H1 (cell line): ENCODE results near the gene COL5A3. TPM values are rescaled to one million over a fixed set of nuclear protein-coding genes. Genes with fewer than 3 reads are reported as not detected.

Experiments used
- CTCF ChIA-PET: fragments of 300-600 bp; sonication (Branson Sonifier 250); formaldehyde crosslinking; loops from one replicate; lab custom pipeline; 2021; ENCODE audit not compliant: partially characterized antibody; lab: Charles Lee
- POLR2A ChIA-PET: fragments of 300-600 bp; sonication (Branson Sonifier 250); formaldehyde crosslinking; loops from one replicate; lab custom pipeline; 2021; ENCODE audit warnings: inconsistent platforms; ENCODE audit not compliant: partially characterized antibody; lab: Charles Lee
- DNase-seq, 2 experiments: peaks; one replicate each; pipeline versions ENCODE4 v3.0.0 to v3.0.0-alpha.2; 2010 to 2022; ENCODE audit warnings: low spot score in 2 of 2, low read depth in 1 of 2, mixed read lengths in 1 of 2
- FAIRE-seq: peaks from 2 replicates; lab custom pipeline; 2011; peaks lifted over from hg19 to GRCh38; lab: Jason Lieb, UNC
- H2AFZ ChIP-seq: 2 replicates; pipeline ENCODE4 v1.8.1; 2012; ENCODE audit warnings: low read length, inconsistent platforms
- H2AK5ac ChIP-seq: 2 replicates; pipeline ENCODE4 v1.6.1; 2013; ENCODE audit warnings: low read depth, low read length
- H2BK120ac ChIP-seq: replicated peaks from 2 replicates; pipeline ENCODE3; 2013; ENCODE audit warnings: low read depth, low read length, inconsistent platforms
- H2BK12ac ChIP-seq: 2 replicates; pipeline ENCODE4 v1.6.1; 2013; ENCODE audit warnings: low read depth, low read length
- H2BK15ac ChIP-seq: 2 replicates; pipeline ENCODE4 v1.6.1; 2013; ENCODE audit warnings: low read length
- H2BK20ac ChIP-seq: 2 replicates; pipeline ENCODE4 v1.6.1; 2013; ENCODE audit warnings: low read length
- H2BK5ac ChIP-seq: 2 replicates; pipeline ENCODE4 v1.6.1; 2013; ENCODE audit warnings: low read depth, low read length
- H3K14ac ChIP-seq: 2 replicates; pipeline ENCODE4 v1.6.1; 2013; ENCODE audit warnings: inconsistent platforms; ENCODE audit not compliant: insufficient read length
- H3K18ac ChIP-seq: 2 replicates; pipeline ENCODE4 v1.6.1; 2013; ENCODE audit warnings: low read length; ENCODE audit errors: extremely low read depth
- H3K23ac ChIP-seq: 2 replicates; pipeline ENCODE4 v1.6.1; 2013; ENCODE audit warnings: inconsistent platforms; ENCODE audit not compliant: insufficient read length
- H3K23me2 ChIP-seq: 2 replicates; pipeline ENCODE4 v1.6.1; 2013; ENCODE audit warnings: low read depth, low read length
- H3K27ac ChIP-seq: 2 replicates; pipeline ENCODE4 v1.6.1; 2011; ENCODE audit warnings: low read depth, low read length, inconsistent platforms
- H3K27me3 ChIP-seq, 4 experiments: replicated peaks in 1 of 4; 1 replicate in 1 of 4; 2 replicates in 3 of 4; pipeline versions ENCODE4 v1.6.1 to v1.8.1; 2011 to 2013; ENCODE audit warnings: low read length in 3 of 4, mild to moderate bottlenecking in 3 of 4, inconsistent platforms in 2 of 4, mixed read lengths in 2 of 4, moderate library complexity in 1 of 4; ENCODE audit not compliant: control insufficient read depth in 3 of 4, insufficient read depth in 3 of 4; ENCODE audit errors: extremely low read depth in 1 of 4
- H3K36me3 ChIP-seq, 4 experiments: 2 replicates each; pipeline versions ENCODE4 v1.6.1 to v1.8.1; 2011 to 2013; ENCODE audit warnings: mild to moderate bottlenecking in 4 of 4, low read length in 3 of 4, moderate library complexity in 2 of 4, control low read depth in 1 of 4, inconsistent platforms in 1 of 4; ENCODE audit not compliant: insufficient read depth in 4 of 4, control insufficient read depth in 2 of 4
- H3K4ac ChIP-seq: replicated peaks from 2 replicates; pipeline ENCODE3; 2013; ENCODE audit warnings: low read length, low read depth, mixed read lengths, inconsistent platforms; ENCODE audit not compliant: insufficient read length
- H3K4me1 ChIP-seq, 4 experiments: replicated peaks in 1 of 4; 1 replicate in 1 of 4; 2 replicates in 3 of 4; pipeline versions ENCODE4 v1.6.1 to v1.8.1; 2011 to 2013; ENCODE audit warnings: low read length in 3 of 4, inconsistent platforms in 2 of 4, mixed read lengths in 1 of 4; ENCODE audit not compliant: insufficient read depth in 4 of 4, control insufficient read depth in 3 of 4
- H3K4me2 ChIP-seq, 2 experiments: 2 replicates each; pipeline versions ENCODE4 v1.6.1 to v1.8.1; 2011 to 2013; ENCODE audit warnings: low read depth in 2 of 2, low read length in 2 of 2, control low read depth in 1 of 2, inconsistent platforms in 1 of 2, mild to moderate bottlenecking in 1 of 2; ENCODE audit not compliant: insufficient read depth in 1 of 2
- H3K4me3 ChIP-seq, 4 experiments: fragments of 200-600, 300-600 bp in 1 of 4; sonication (generic), shearing (Covaris generic), sonication (Bioruptor Twin) in 1 of 4; 2 replicates each; pipeline versions ENCODE4 v1.5.1 to v1.8.1; 2011 to 2016; ENCODE audit warnings: low read length in 4 of 4, low read depth in 3 of 4, control low read depth in 2 of 4, inconsistent platforms in 2 of 4, mild to moderate bottlenecking in 2 of 4, mixed read lengths in 1 of 4, moderate library complexity in 1 of 4; ENCODE audit not compliant: insufficient read depth in 2 of 4; ENCODE audit errors: extremely low read depth in 1 of 4
- H3K56ac ChIP-seq: replicated peaks from 2 replicates; pipeline ENCODE3; 2013; ENCODE audit warnings: low read depth, mild to moderate bottlenecking, mixed read lengths, low read length, inconsistent platforms; ENCODE audit not compliant: insufficient read length
- H3K79me1 ChIP-seq: 2 replicates; pipeline ENCODE4 v1.6.1; 2013; ENCODE audit warnings: low read depth, low read length, control low read depth
- H3K79me2 ChIP-seq, 2 experiments: 2 replicates each; pipeline versions ENCODE4 v1.6.1 to v1.8.1; 2012 to 2013; ENCODE audit warnings: low read length in 2 of 2, mild to moderate bottlenecking in 2 of 2, inconsistent platforms in 1 of 2; ENCODE audit not compliant: insufficient read depth in 2 of 2, control insufficient read depth in 1 of 2
- H3K9ac ChIP-seq, 4 experiments: replicated peaks in 1 of 4; 1 replicate in 1 of 4; 2 replicates in 3 of 4; pipeline versions ENCODE4 v1.6.1 to v1.8.1; 2011 to 2013; ENCODE audit warnings: low read depth in 3 of 4, low read length in 3 of 4, control low read depth in 2 of 4, mild to moderate bottlenecking in 2 of 4, moderate library complexity in 2 of 4, inconsistent platforms in 1 of 4; ENCODE audit errors: extremely low read depth in 1 of 4
- H3K9me3 ChIP-seq, 2 experiments: 2 replicates each; pipeline versions ENCODE4 v1.6.1 to v1.8.1; 2012 to 2013; ENCODE audit warnings: mild to moderate bottlenecking in 2 of 2, moderate library complexity in 2 of 2, control low read depth in 1 of 2, inconsistent platforms in 1 of 2, low read depth in 1 of 2, low read length in 1 of 2, mixed read lengths in 1 of 2; ENCODE audit not compliant: insufficient read depth in 2 of 2
- H4K20me1 ChIP-seq, 2 experiments: replicated peaks in 1 of 2; 2 replicates each; pipeline versions ENCODE3 to v1.8.1; 2011 to 2013; ENCODE audit warnings: inconsistent platforms in 2 of 2, low read length in 2 of 2, mild to moderate bottlenecking in 1 of 2; ENCODE audit not compliant: insufficient read depth in 2 of 2, control insufficient read depth in 1 of 2
- H4K5ac ChIP-seq: 2 replicates; pipeline ENCODE4 v1.6.1; 2013; ENCODE audit warnings: low read length, low read depth, mixed read lengths, inconsistent platforms; ENCODE audit not compliant: insufficient read length
- H4K8ac ChIP-seq: 2 replicates; pipeline ENCODE4 v1.8.0; 2013; ENCODE audit warnings: mild to moderate bottlenecking, moderate library complexity, low read length, inconsistent platforms; ENCODE audit not compliant: insufficient read depth; ENCODE audit errors: extremely low read depth
- H4K91ac ChIP-seq: replicated peaks from 2 replicates; pipeline ENCODE3; 2013; ENCODE audit warnings: low read length, mixed read lengths, inconsistent platforms; ENCODE audit not compliant: insufficient read length
- BCL11A ChIP-seq, 2 experiments: IDR thresholded peaks; one replicate each; pipeline ENCODE4 v1.6.1; 2011; ENCODE audit warnings: low read depth in 2 of 2, low read length in 2 of 2, mild to moderate bottlenecking in 2 of 2
- BRCA1 ChIP-seq: IDR thresholded peaks from 2 replicates; pipeline ENCODE4 v1.6.1; 2012; ENCODE audit warnings: low read depth, low read length, improper control_type of control experiment
- CBX5 ChIP-seq: fragments of 300-800, 300-1000 bp; sonication (generic); IDR thresholded peaks from 2 replicates; pipeline ENCODE4 v1.7.1; 2016; ENCODE audit warnings: antibody characterized with exemption, low read length, low read depth
- CEBPB ChIP-seq: IDR thresholded peaks from 2 replicates; pipeline ENCODE4 v1.6.1; 2012; ENCODE audit warnings: low read depth, low read length
- CTBP2 ChIP-seq: IDR thresholded peaks from 2 replicates; pipeline ENCODE4 v1.7.0; 2011; ENCODE audit warnings: borderline replicate concordance, mild to moderate bottlenecking, moderate library complexity, mixed read lengths, low read length; ENCODE audit not compliant: insufficient read depth, insufficient read length
- EGR1 ChIP-seq: IDR thresholded peaks from 2 replicates; pipeline ENCODE4 v1.6.1; 2011; ENCODE audit warnings: low read depth, low read length, borderline replicate concordance
- GTF2F1 ChIP-seq: IDR thresholded peaks from 2 replicates; pipeline ENCODE4 v1.6.1; 2012; ENCODE audit warnings: low read depth, low read length, improper control_type of control experiment, borderline replicate concordance
- NANOG ChIP-seq: IDR thresholded peaks from 2 replicates; pipeline ENCODE4 v1.6.1; 2011; ENCODE audit warnings: low read length, low read depth, mild to moderate bottlenecking, inconsistent platforms; ENCODE audit not compliant: insufficient read depth, poor library complexity, severe bottlenecking
- PHF8 ChIP-seq: fragments of 200-600 bp; sonication (generic); conservative IDR thresholded peaks from 2 replicates; pipeline ENCODE4 v1.7.1; 2012; ENCODE audit warnings: low read depth, mild to moderate bottlenecking, inconsistent platforms, low read length, moderate library complexity
- POLR2A ChIP-seq, 2 experiments: IDR thresholded peaks; 1 replicate in 1 of 2; 2 replicates in 1 of 2; pipeline ENCODE4 v1.6.1; 2011; ENCODE audit warnings: low read depth in 2 of 2, low read length in 2 of 2, mild to moderate bottlenecking in 2 of 2; ENCODE audit errors: control extremely low read depth in 1 of 2
- RXRA ChIP-seq: IDR thresholded peaks from 2 replicates; pipeline ENCODE4 v1.6.1; 2011; ENCODE audit warnings: low read depth, mild to moderate bottlenecking, low read length, moderate library complexity; ENCODE audit not compliant: insufficient read depth
- SIX5 ChIP-seq: IDR thresholded peaks from 2 replicates; pipeline ENCODE4 v1.6.1; 2011; ENCODE audit warnings: mild to moderate bottlenecking, low read depth, low read length
- SUZ12 ChIP-seq: fragments of 200-600 bp; sonication (generic); IDR thresholded peaks from 2 replicates; pipeline ENCODE4 v1.6.1; 2012; ENCODE audit warnings: mild to moderate bottlenecking, inconsistent platforms, low read length, moderate library complexity, mixed read lengths
- TAF1 ChIP-seq: IDR thresholded peaks from 2 replicates; pipeline ENCODE4 v1.6.1; 2011; ENCODE audit warnings: mild to moderate bottlenecking, low read depth, low read length
- WGBS, 2 experiments: shearing (Covaris generic) in 1 of 2; methylation state at CpG; one replicate each; pipeline versions ENCODE4 v1.1.6 to v1.1.7; 2013 to 2015; ENCODE audit warnings: low lambda C conversion rate in 2 of 2, mixed read lengths in 2 of 2, inconsistent platforms in 1 of 2, low coverage in 1 of 2, missing lambda C conversion rate in 1 of 2; ENCODE audit not compliant: insufficient replicate concordance in 2 of 2, insufficient coverage in 1 of 2, insufficient read length in 1 of 2; ENCODE audit errors: extremely low coverage in 1 of 2, missing lambda C conversion rate in 1 of 2; 5-methylcytosine and 5-hydroxymethylcytosine counted together
- polyA plus RNA-seq, 7 experiments: library from polyadenylated mRNA; depleted of rRNA in 3 of 7; stranded (reverse) in 5 of 7; unstranded in 2 of 7; fragments of >200 nt in 5 of 7; fragments of 200-250 nt in 2 of 7; gene quantifications; 1 replicate in 5 of 7; 2 replicates in 1 of 7; 4 replicates in 1 of 7; pipeline versions ENCODE4 v1.2.1 to v1.2.3, GENCODE V29; 2011 to 2013; ENCODE audit warnings: missing spikeins in 2 of 7, mixed read lengths in 2 of 7
- total RNA-seq: library from RNA; stranded (reverse); fragmentation: NEBNext Ultra II Directional; extraction: Animal tissue kit (Norgen Biotek cat#: 25700); gene quantifications from 2 replicates; pipeline ENCODE4 v1.2.1, GENCODE V29; 2021

Gene COL5A3
- total and polyA plus RNA-seq, 2 of the 8 experiments (the other 6 are each of a cell fraction or from before 2014, with no cell fraction given) = 0.67 to 0.74 TPM

- no peak overlapping the region for H3K23ac ChIP-seq
- no peak overlapping the region for H3K56ac ChIP-seq
- H3K4me2 ChIP-seq = no peak overlapping the region
- peaks cover 4 to 11% (median 6%) of the 10 kb centered on the region in 4 experiments for H3K4me1 ChIP-seq
- no peak overlapping the region for H2AFZ ChIP-seq
- H3K36me3 ChIP-seq = no peaks in the 10 kb centered on the region
- peaks cover 0 to 60% of the 10 kb centered on the region in 2 experiments; a peak in 2 of 4 replicates for H3K79me2 ChIP-seq
- no peak overlapping the region for H2BK15ac ChIP-seq
- no peak overlapping the region for H4K8ac ChIP-seq
- no peaks in the 10 kb centered on the region for H3K9me3 ChIP-seq
- H4K5ac ChIP-seq = no peak overlapping the region
- peaks cover 6% of the 10 kb centered on the region for H3K79me1 ChIP-seq
- no peak overlapping the region for H3K9ac ChIP-seq
- TF ChIP-seq GTF2F1 (no peak), CBX5 (no peak), TAF1 (no peak), BCL11A (IDR thresholded peaks at IDR 0.05; ENCODE audit: low read depth in 2 of 2, low read length in 2 of 2) (no peak), BRCA1 (no peak), CTBP2 (no peak), POLR2A (IDR thresholded peaks at IDR 0.05; ENCODE audit: control extremely low read depth in 1 of 2, low read depth in 2 of 2, low read length in 2 of 2) (no peak), SUZ12 (no peak), RXRA (no peak), CEBPB (no peak), NANOG (no peak), EGR1 (no peak), PHF8 (no peak), SIX5 (no peak)
- no peaks in the 10 kb centered on the region for H3K27me3 ChIP-seq
- no peak overlapping the region for H3K27ac ChIP-seq
- H3K4me3 ChIP-seq = no peak overlapping the region
- POLR2A ChIA-PET = interaction anchor here (1.1 to 4.0 kb wide), 6 partner anchors 19 to 183 kb away, joined by 3 to 41 read pairs (median 3); no protein-coding TSS in a partner anchor
- no peak overlapping the region for H2BK20ac ChIP-seq
- no peak overlapping the region for H3K4ac ChIP-seq
- CTCF ChIA-PET = interaction anchor here (0.7 to 5.9 kb wide), 32 partner anchors 8 to 189 kb away, joined by 3 to 82 read pairs (median 6); partner anchors contain the start of genes ANGPTL6, COL5A3 and P2RY11
- H2BK5ac ChIP-seq = no peak overlapping the region
- FAIRE-seq (no peak), DNase-seq (no peak)
- H4K20me1 ChIP-seq = peaks cover 2 to 17% of the 10 kb centered on the region in 2 experiments
- no peak overlapping the region for H4K91ac ChIP-seq
- 100% methylated on average over 1 of the region's 1 CpG; no CpG with 5 or more reads in 1 of the 2 experiments for WGBS, 2 experiments
- no peak overlapping the region for H2AK5ac ChIP-seq
- no peak overlapping the region for H3K18ac ChIP-seq
- no peak overlapping the region for H3K14ac ChIP-seq
- H2BK12ac ChIP-seq = no peak overlapping the region
- no peak overlapping the region for H2BK120ac ChIP-seq
- peaks cover 9% of the 10 kb centered on the region for H3K23me2 ChIP-seq
These were observed 78.7 kb downstream of the COL5A3 start for GRCh38 chr19:9931629-9932028.
